ENCODE data around the gene RAPGEF4.
"Not testable (repeated sequence)": the region's sequence is repeated elsewhere in the genome, so short reads cannot be mapped to it uniquely, and the experiment has no call there.

- TF ChIP-seq CTCF (conservative IDR thresholded peaks at IDR 0.05; ENCODE audit: low read length); EZH2phosphoT487 (IDR thresholded peaks at IDR 0.05; ENCODE audit: borderline replicate concordance): not testable (repeated sequence)
Observed at GRCh38 chr2:173093617-173094016, 358.0 kb downstream of the RAPGEF4 start.
